Measurements from ENCODE around the gene SSH2. TPM values are rescaled to one million over a fixed set of nuclear protein-coding genes. Genes with fewer than 3 reads are reported as not detected.

SSH2 gene
- total and polyA plus RNA-seq, 2 of the 13 experiments (the other 11 are each of a cell fraction or from before 2014, with no cell fraction given), result 6.0 to 6.4 TPM

- TF ChIP-seq PRDM15 (CRISPR knock-in tag; IDR thresholded peaks at IDR 0.05) (no peak), SNAI1 (CRISPR knock-in tag; IDR thresholded peaks at IDR 0.05; ENCODE audit: borderline replicate concordance) (no peak), GABPA (IDR thresholded peaks at IDR 0.05; ENCODE audit: low read depth, low read length) (no peak), GABPA (CRISPR knock-in tag; IDR thresholded peaks at IDR 0.05; ENCODE audit: low read depth) (no peak), ZBTB26 (CRISPR knock-in tag; IDR thresholded peaks at IDR 0.05; ENCODE audit: borderline replicate concordance) (no peak)
Observed at GRCh38 chr17:29617481-29618271, 312.4 kb downstream of the SSH2 start (continued).

GRCh38 chr17:29617125-29617480 is 312.9 kb downstream of the SSH2 start:
- FAIRE-seq, result peak; percentile 52
- in situ Hi-C loops (cut with HindIII; ENCODE audit: extremely low pct_ligation_motif_present, low pct_unique_long_range_greater_than_20kb), result loop anchor here (5.0 kb wide), 1 partner anchor 35 kb away; no protein-coding TSS in a partner anchor
- CTCF ChIA-PET (ENCODE audit: low intra/inter-chr PET ratio, low total read pairs), result interaction anchor here (0.6 to 2.6 kb wide), 3 partner anchors 22 to 162 kb away, joined by 3 to 10 read pairs (median 3); no protein-coding TSS in a partner anchor
- intact Hi-C loops (cut with micrococcal nuclease; ENCODE audit: unreplicated experiment), result no loop called here
- BruUV-seq (replicated peaks), result no TSS peak
- H3K27ac ChIP-seq (ENCODE audit: extremely low read length, insufficient read depth, low read length), result no peak overlapping the region
- POLR2A ChIA-PET, result interaction anchor here (0.6 to 1.5 kb wide), 8 partner anchors 21 to 323 kb away, joined by 3 to 5 read pairs (median 3); partner anchors contain the start of genes NUFIP2 and TAOK1
- H3K4me3 ChIP-seq (replicated peaks in 1 of 3; ENCODE audit: insufficient read depth in 1 of 3, low read depth in 2 of 3, low read length in 3 of 3), result peak overlapping the region; percentile 36 to 75 (median 42); a peak in 5 of 6 replicates
- H3K36me3 ChIP-seq (replicated peaks in 1 of 2; ENCODE audit: control insufficient read depth in 1 of 2, insufficient read depth in 2 of 2, low read length in 2 of 2), result no peaks in the 10 kb centered on the region
- no peaks in the 10 kb centered on the region for H3K79me2 ChIP-seq (ENCODE audit: insufficient read depth, low read length)
- 0 out of 2 replicates have a peak overlapping the region, but pooled peaks have one; percentile 41 for H3K9ac ChIP-seq (ENCODE audit: insufficient read depth, low read depth, low read length)
- 2% methylated on average over 8 of the region's 16 CpGs for WGBS (ENCODE audit: low lambda C conversion rate)
- peaks cover 4 to 79% of the 10 kb centered on the region in 2 experiments for H3K27me3 ChIP-seq (ENCODE audit: control insufficient read depth in 1 of 2, insufficient read depth in 2 of 2, low read length in 2 of 2)
- no peak overlapping the region for H2AFZ ChIP-seq (ENCODE audit: low read length)
- H3K4me1 ChIP-seq (ENCODE audit: insufficient read depth, low read length), result peaks cover 75% of the 10 kb centered on the region
- DNase-seq (ENCODE audit: low spot score), result peak; percentile 80
- no peaks in the 10 kb centered on the region for H3K9me3 ChIP-seq (ENCODE audit: low read length)
- H3K4me2 ChIP-seq (ENCODE audit: low read depth, low read length), result peak overlapping the region; percentile 97
- ATAC-seq, result peak; percentile 64
- no peaks in the 10 kb centered on the region for H4K20me1 ChIP-seq (ENCODE audit: insufficient read depth, low read length)
- TF ChIP-seq MLLT10 (CRISPR knock-in tag; IDR thresholded peaks at IDR 0.05) (no peak), ZNF615 (CRISPR knock-in tag; IDR thresholded peaks at IDR 0.05; ENCODE audit: borderline replicate concordance) (0 out of 2 replicates have a peak, but pooled peaks have one; percentile 38), SP1 (IDR thresholded peaks at IDR 0.05) (no peak), SP1 (CRISPR knock-in tag; IDR thresholded peaks at IDR 0.05) (peak; percentile 55; the same call in 1 of the 2 replicates), SETDB1 (CRISPR knock-in tag; IDR thresholded peaks at IDR 0.05; ENCODE audit: borderline replicate concordance) (no peak), CTCF (CRISPR knock-in tag; IDR thresholded peaks at IDR 0.05) (peak; percentile 92), SMC3 (IDR thresholded peaks at IDR 0.05; ENCODE audit: low read length) (peak; percentile 7; the same call in 1 of the 2 replicates), ZSCAN9 (CRISPR knock-in tag; IDR thresholded peaks at IDR 0.05; ENCODE audit: borderline replicate concordance) (0 out of 2 replicates have a peak, but pooled peaks have one; percentile 42), SALL2 (CRISPR knock-in tag; IDR thresholded peaks at IDR 0.05) (peak; percentile 21; the same call in 1 of the 2 replicates), FIP1L1 (IDR thresholded peaks at IDR 0.05; ENCODE audit: borderline replicate concordance, insufficient read depth, low read depth, low read length) (0 out of 2 replicates have a peak, but pooled peaks have one; percentile 77)

Measured in HepG2 (cell line).